Astrocyte of the cerebellum (primary cell): ENCODE measurements around the gene SLC36A2.

Experiments used
- DNase-seq: peaks from one replicate; pipeline ENCODE4 v3.0.0-alpha.2; 2011; ENCODE audit warnings: low read depth
- H3K4me3 ChIP-seq: 2 replicates; pipeline ENCODE4 v1.5.1; 2011; ENCODE audit warnings: mild to moderate bottlenecking, low read depth, low read length, moderate library complexity
- CTCF ChIP-seq: IDR thresholded peaks from 2 replicates; pipeline ENCODE4 v1.5.1; 2012; ENCODE audit warnings: low read length, low read depth, moderate library complexity, mild to moderate bottlenecking; ENCODE audit errors: missing control alignments
- in situ Hi-C: cut with HindIII; loops from 2 replicates; pipeline ENCODE4 v1.10.0; 2017; ENCODE audit warnings: low sequenced_read_pairs

SLC36A2 gene

GRCh38 chr5:151303666-151304065 lies 43.7 kb downstream of the SLC36A2 start, which contains the start of gene SLC36A3:
Gene SLC36A3 (minus strand): TSS chr5:151303766. CDS start chr5:151303354, 412 bp downstream.
- TF ChIP-seq CTCF = no peak
- H3K4me3 ChIP-seq = no peak within 1 kb of the TSS
- in situ Hi-C loops = no loop called here
- DNase-seq = no peak

- DNase-seq = no peak
- TF ChIP-seq CTCF = no peak
- H3K4me3 ChIP-seq = no peak overlapping the region
- in situ Hi-C loops = no loop called here
Observed at GRCh38 chr5:151298063-151298855, 49.1 kb downstream of the SLC36A2 start.

GRCh38 chr5:151296974-151297373 lies 50.4 kb downstream of the SLC36A2 start:
- in situ Hi-C loops = no loop called here
- no peak for DNase-seq
- no peak overlapping the region for H3K4me3 ChIP-seq
- no peak for TF ChIP-seq CTCF

- no peak for DNase-seq
- TF ChIP-seq CTCF = no peak
- in situ Hi-C loops = no loop called here
- no peak overlapping the region for H3K4me3 ChIP-seq
Observed at GRCh38 chr5:151296478-151296830, 50.9 kb downstream of the SLC36A2 start.

- DNase-seq = no peak
- no peak overlapping the region for H3K4me3 ChIP-seq
- in situ Hi-C loops = no loop called here
- no peak for TF ChIP-seq CTCF
Observed at GRCh38 chr5:151295791-151296477, 51.4 kb downstream of the SLC36A2 start.

- no peak for TF ChIP-seq CTCF
- DNase-seq = no peak
- in situ Hi-C loops = no loop called here
Observed at GRCh38 chr5:151295138-151295537, 52.2 kb downstream of the SLC36A2 start.

More at GRCh38 chr5:151295138-151295537, 52.2 kb downstream of the SLC36A2 start:
- H3K4me3 ChIP-seq = no peak overlapping the region
